Fibroblast of the aortic adventitia (primary cell): ENCODE results near the gene ITGA8. TPM values are rescaled to one million over a fixed set of nuclear protein-coding genes. Genes with fewer than 3 reads are reported as not detected.
"Not testable (repeated sequence)": the region's sequence is repeated elsewhere in the genome, so short reads cannot be mapped to it uniquely, and the experiment has no call there.

Source experiments
- DNase-seq: peaks from one replicate; pipeline ENCODE4 v3.0.0-alpha.2; 2010; ENCODE audit warnings: low read depth
- H3K4me3 ChIP-seq: 2 replicates; pipeline ENCODE4 v1.5.1; 2011; ENCODE audit warnings: low read depth, mild to moderate bottlenecking, control low read depth, low read length, moderate library complexity
- CTCF ChIP-seq: IDR thresholded peaks from 2 replicates; pipeline ENCODE4 v1.5.1; 2011; ENCODE audit warnings: mild to moderate bottlenecking, low read length, control low read depth, inconsistent platforms; ENCODE audit not compliant: insufficient read depth
- total RNA-seq: library from RNA; depleted of rRNA; stranded (reverse); fragments of >200 nt; gene quantifications from 2 replicates; pipeline ENCODE4 v1.2.3, GENCODE V29; 2012; ENCODE audit warnings: low replicate concordance

The ITGA8 gene
- total RNA-seq, 1 donor: 38.5 TPM

GRCh38 chr10:15588635-15589508 is 130.8 kb downstream of the ITGA8 start:
- no peak for DNase-seq
- no peak for TF ChIP-seq CTCF
- H3K4me3 ChIP-seq: no peak overlapping the region

- no peak for DNase-seq
- TF ChIP-seq CTCF: no peak
- no peak overlapping the region for H3K4me3 ChIP-seq
Measured at GRCh38 chr10:15588151-15588550, 131.6 kb downstream of the ITGA8 start.

- DNase-seq: no peak
- no peak overlapping the region for H3K4me3 ChIP-seq
- TF ChIP-seq CTCF: no peak
Measured at GRCh38 chr10:15587271-15587670, 132.5 kb downstream of the ITGA8 start.

- DNase-seq: peak; percentile 59
- TF ChIP-seq CTCF: peak; percentile 71
- no peak overlapping the region for H3K4me3 ChIP-seq
Measured at GRCh38 chr10:15585303-15585715, 134.4 kb downstream of the ITGA8 start.

GRCh38 chr10:15582972-15583371 is 136.8 kb downstream of the ITGA8 start:
- DNase-seq, H3K4me3 ChIP-seq: not testable (repeated sequence)

GRCh38 chr10:15579605-15580004 is 140.1 kb downstream of the ITGA8 start:
- H3K4me3 ChIP-seq: no peak overlapping the region
- no peak for TF ChIP-seq CTCF

GRCh38 chr10:15572531-15573045 is 147.1 kb downstream of the ITGA8 start:
- H3K4me3 ChIP-seq: no peak overlapping the region
- DNase-seq: no peak
- no peak for TF ChIP-seq CTCF

More at GRCh38 chr10:15579605-15580004, 140.1 kb downstream of the ITGA8 start:
- DNase-seq: peak; percentile 46
